ENCODE results near the gene FLNB. TPM values are rescaled to one million over a fixed set of nuclear protein-coding genes. Genes with fewer than 3 reads are reported as not detected.

FLNB gene
- total RNA-seq, 1 donor from 2014 or later: 115 TPM

- no peak for TF ChIP-seq CTCF (IDR thresholded peaks at IDR 0.05)
- peaks cover 40% of the 10 kb centered on the region for H3K36me3 ChIP-seq
- H3K27me3 ChIP-seq: no peaks in the 10 kb centered on the region
- H3K9me3 ChIP-seq: no peaks in the 10 kb centered on the region
- DNase-seq (no peak), ATAC-seq (no peak)
- no peaks in the 10 kb centered on the region for H3K4me1 ChIP-seq
- H3K27ac ChIP-seq: no peak overlapping the region
- intact Hi-C loops (cut with DNase I): no loop called here
- no peak overlapping the region for H3K4me3 ChIP-seq
Observed at GRCh38 chr3:58105196-58105595, 97.0 kb downstream of the FLNB start.

GRCh38 chr3:58106061-58106460 lies 97.8 kb downstream of the FLNB start:
- no peaks in the 10 kb centered on the region for H3K27me3 ChIP-seq
- TF ChIP-seq CTCF (IDR thresholded peaks at IDR 0.05): no peak
- H3K4me1 ChIP-seq: no peaks in the 10 kb centered on the region
- no peak overlapping the region for H3K27ac ChIP-seq
- no peaks in the 10 kb centered on the region for H3K9me3 ChIP-seq
- peaks cover 33% of the 10 kb centered on the region for H3K36me3 ChIP-seq
- no peak overlapping the region for H3K4me3 ChIP-seq
- DNase-seq (no peak), ATAC-seq (no peak)
- intact Hi-C loops (cut with DNase I): no loop called here

- no peak for ATAC-seq
- no peak for DNase-seq
- H3K4me3 ChIP-seq: no peak overlapping the region
- H3K36me3 ChIP-seq: peaks cover 36% of the 10 kb centered on the region
- H3K4me1 ChIP-seq: no peaks in the 10 kb centered on the region
- no peak for TF ChIP-seq CTCF (IDR thresholded peaks at IDR 0.05)
- no peak overlapping the region for H3K27ac ChIP-seq
- no peaks in the 10 kb centered on the region for H3K9me3 ChIP-seq
- H3K27me3 ChIP-seq: no peaks in the 10 kb centered on the region
- intact Hi-C loops (cut with DNase I): no loop called here
Observed at GRCh38 chr3:58106640-58107039, 98.4 kb downstream of the FLNB start.

- intact Hi-C loops (cut with DNase I): no loop called here
- Histone ChIP-seq H3K36me3 (peaks cover 45% of the 10 kb centered on the region), H3K27me3 (no peaks in the 10 kb centered on the region), H3K9me3 (no peaks in the 10 kb centered on the region), H3K27ac (no peak overlapping the region), H3K4me3 (no peak overlapping the region), H3K4me1 (no peaks in the 10 kb centered on the region)
- ATAC-seq (peak; percentile 40), DNase-seq (no peak)
- no peak for TF ChIP-seq CTCF (IDR thresholded peaks at IDR 0.05)
Observed at GRCh38 chr3:58107597-58107996, 99.4 kb downstream of the FLNB start.

- no peak overlapping the region for H3K27ac ChIP-seq
- no peaks in the 10 kb centered on the region for H3K9me3 ChIP-seq
- DNase-seq: no peak
- peaks cover 53% of the 10 kb centered on the region for H3K36me3 ChIP-seq
- no peaks in the 10 kb centered on the region for H3K4me1 ChIP-seq
- no peak for ATAC-seq
- H3K4me3 ChIP-seq: no peak overlapping the region
- no peak for TF ChIP-seq CTCF (IDR thresholded peaks at IDR 0.05)
- intact Hi-C loops (cut with DNase I): no loop called here
- H3K27me3 ChIP-seq: no peaks in the 10 kb centered on the region
Observed at GRCh38 chr3:58109752-58110151, 101.5 kb downstream of the FLNB start.

- H3K36me3 ChIP-seq: peaks cover 50% of the 10 kb centered on the region
- intact Hi-C loops (cut with DNase I): no loop called here
Observed at GRCh38 chr3:58111513-58112184, 103.4 kb downstream of the FLNB start.

More at GRCh38 chr3:58111513-58112184, 103.4 kb downstream of the FLNB start:
- DNase-seq: peak; percentile 79
- Histone ChIP-seq H3K27ac (peak overlapping the region; percentile 51), H3K27me3 (no peaks in the 10 kb centered on the region), H3K9me3 (no peaks in the 10 kb centered on the region), H3K4me1 (peaks cover 2% of the 10 kb centered on the region), H3K4me3 (no peak overlapping the region)
- no peak for TF ChIP-seq CTCF (IDR thresholded peaks at IDR 0.05)
- peak; percentile 89 for ATAC-seq

All from upper lobe of right lung (tissue), 1 donor.